Left colon (tissue), 2 donors: ENCODE measurements around the gene ANTKMT. TPM values are rescaled to one million over a fixed set of nuclear protein-coding genes. Genes with fewer than 3 reads are reported as not detected.
A peak's percentile ranks its signal among the peaks of the same experiment; 100 is the strongest.
"Not testable (repeated sequence)": the region's sequence is repeated elsewhere in the genome, so short reads cannot be mapped to it uniquely, and the experiment has no call there.

Experiments used
- ATAC-seq: fragments of 200-7000 bp; cut with Tn5 transposase; one replicate; pipeline ENCODE4 v1.9.1; 2020; ENCODE audit warnings: mild to moderate bottlenecking, moderate library complexity
- DNase-seq, 2 donors: peaks; one replicate each; pipeline ENCODE4 v3.0.0-alpha.2; 2020
- intact Hi-C, 2 donors: fragments of 100-400 bp; cut with DNase I in 1 of 2; cut with micrococcal nuclease in 1 of 2; formaldehyde crosslinking; loops; one replicate each; pipeline versions ENCODE4 v1.11.2 to v1.14.0; 2022; cut with DNase I, micrococcal nuclease
- total RNA-seq, 2 donors: library from RNA; stranded (reverse); fragmentation: NEBNext Ultra II Directional; extraction: Animal tissue kit (Norgen Biotek cat#: 25700); gene quantifications; one replicate each; pipeline ENCODE4 v1.2.1, GENCODE V29; 2021
- donor health status: DM: no; HTN: no; CAD: no.
- donor health status: DM: yes; HTN: yes; CAD: no.

Gene ANTKMT
- total RNA-seq, 2 donors from 2014 or later = 47.2 to 48.6 TPM

DNA sequence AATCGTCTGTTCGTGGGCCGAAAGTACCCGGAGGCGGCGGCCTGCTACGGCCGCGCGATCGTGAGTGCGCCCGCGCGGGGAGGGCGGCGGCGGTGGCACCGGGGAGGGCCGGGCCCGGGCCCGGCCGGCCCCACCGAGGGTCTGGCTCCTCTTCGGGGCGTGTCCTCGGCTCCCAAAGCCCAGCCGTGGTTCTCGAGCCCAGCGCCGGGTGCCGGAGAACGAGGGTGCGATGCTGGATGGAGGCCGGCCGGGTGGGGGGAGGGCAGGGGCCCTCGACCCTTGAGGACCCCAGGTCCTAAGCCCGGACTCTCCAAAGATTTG is 40.4 kb upstream of the ANTKMT start:
- DNase-seq = no peak
- ATAC-seq = no peak
- intact Hi-C loops = no loop called here

DNA sequence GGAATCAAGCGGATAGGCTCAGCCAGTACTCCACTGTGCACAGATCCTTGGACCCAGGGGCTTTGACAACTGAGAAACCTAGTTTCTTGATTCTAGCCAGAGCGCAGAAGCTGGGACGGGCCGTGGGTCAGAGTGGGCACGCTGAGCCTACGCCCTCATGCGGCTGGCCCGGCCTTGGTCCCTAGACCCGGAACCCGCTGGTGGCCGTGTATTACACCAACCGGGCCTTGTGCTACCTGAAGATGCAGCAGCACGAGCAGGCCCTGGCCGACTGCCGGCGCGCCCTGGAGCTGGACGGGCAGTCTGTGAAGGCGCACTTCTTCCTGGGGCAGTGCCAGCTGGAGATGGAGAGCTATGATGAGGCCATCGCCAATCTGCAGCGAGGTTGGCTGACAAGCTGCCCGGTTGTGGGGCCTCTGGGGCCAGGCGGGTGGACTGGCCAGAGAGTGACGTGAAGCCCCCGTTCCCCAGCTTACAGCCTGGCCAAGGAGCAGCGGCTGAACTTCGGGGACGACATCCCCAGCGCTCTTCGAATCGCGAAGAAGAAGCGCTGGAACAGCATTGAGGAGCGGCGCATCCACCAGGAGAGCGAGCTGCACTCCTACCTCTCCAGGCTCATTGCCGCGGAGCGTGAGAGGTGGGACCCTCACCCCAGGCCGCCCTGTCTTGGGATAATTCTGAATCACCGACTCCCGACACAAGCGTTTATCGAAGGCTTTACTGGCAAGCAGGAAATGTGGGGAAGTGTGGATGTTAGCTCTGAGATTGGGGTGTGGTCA is 39.8 kb upstream of the ANTKMT start:
- ATAC-seq (no peak), DNase-seq (peak in 1 of 2 donors; percentile 65)
- intact Hi-C loops = no loop called here

DNA sequence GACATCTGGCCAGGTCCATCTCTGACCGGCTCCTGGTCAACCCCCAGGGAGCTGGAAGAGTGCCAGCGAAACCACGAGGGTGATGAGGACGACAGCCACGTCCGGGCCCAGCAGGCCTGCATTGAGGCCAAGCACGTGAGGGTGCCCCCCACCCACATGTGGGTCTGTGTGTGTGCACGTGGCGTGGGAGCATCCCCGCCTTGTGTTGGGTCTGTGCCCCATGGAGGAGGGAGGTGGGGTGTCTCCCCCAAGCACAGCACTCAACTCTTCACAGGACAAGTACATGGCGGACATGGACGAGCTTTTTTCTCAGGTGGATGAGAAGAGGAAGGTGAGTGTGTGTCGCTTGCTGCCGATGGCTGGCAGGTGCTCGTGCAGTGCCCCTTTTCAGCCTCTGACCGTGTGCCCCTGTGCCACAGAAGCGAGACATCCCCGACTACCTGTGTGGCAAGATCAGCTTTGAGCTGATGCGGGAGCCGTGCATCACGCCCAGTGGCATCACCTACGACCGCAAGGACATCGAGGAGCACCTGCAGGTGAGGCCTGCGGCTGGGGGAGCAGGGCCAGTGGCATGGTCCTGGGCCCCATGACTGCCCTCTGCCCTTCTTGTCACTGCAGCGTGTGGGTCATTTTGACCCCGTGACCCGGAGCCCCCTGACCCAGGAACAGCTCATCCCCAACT is 39.1 kb upstream of the ANTKMT start:
- ATAC-seq = no peak
- intact Hi-C loops = no loop called here
- DNase-seq = no peak

DNA sequence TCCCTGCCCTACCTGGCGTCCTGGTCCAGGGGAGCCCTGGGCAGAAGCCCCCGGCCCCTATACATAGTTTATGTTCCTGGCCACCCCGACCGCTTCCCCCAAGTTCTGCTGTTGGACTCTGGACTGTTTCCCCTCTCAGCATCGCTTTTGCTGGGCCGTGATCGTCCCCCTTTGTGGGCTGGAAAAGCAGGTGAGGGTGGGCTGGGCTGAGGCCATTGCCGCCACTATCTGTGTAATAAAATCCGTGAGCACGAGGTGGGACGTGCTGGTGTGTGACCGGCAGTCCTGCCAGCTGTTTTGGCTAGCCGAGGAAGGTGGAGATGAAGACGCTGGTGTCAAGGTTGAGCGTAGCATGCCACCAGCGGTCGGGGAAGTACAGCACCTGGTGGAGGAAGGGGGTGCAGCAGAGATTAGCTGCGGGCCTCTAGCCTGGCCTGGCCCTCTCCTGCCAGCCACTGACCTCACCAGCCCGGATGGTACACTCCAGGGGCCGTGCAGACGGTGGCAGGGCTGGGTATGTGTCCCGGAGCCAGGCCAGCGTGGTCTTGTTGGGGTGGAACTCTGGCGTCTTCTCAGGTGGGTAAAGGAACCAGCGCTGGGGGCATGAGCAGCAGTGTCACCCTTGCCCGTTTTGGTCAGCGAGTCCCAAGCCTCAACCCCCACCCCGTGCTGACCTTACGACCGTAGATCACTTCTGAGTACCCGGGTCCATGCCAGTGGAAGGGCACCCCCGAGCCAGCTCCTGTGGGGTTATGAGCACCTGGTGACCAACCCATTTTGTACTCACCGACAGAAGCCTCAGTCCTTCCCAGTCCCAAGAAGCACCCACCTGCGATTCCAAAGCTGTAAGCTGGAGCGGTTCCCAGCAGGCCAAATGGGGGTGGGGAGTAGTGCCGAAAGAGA is 38.2 kb upstream of the ANTKMT start:
- intact Hi-C loops = no loop called here
- DNase-seq (no peak), ATAC-seq (no peak)

DNA sequence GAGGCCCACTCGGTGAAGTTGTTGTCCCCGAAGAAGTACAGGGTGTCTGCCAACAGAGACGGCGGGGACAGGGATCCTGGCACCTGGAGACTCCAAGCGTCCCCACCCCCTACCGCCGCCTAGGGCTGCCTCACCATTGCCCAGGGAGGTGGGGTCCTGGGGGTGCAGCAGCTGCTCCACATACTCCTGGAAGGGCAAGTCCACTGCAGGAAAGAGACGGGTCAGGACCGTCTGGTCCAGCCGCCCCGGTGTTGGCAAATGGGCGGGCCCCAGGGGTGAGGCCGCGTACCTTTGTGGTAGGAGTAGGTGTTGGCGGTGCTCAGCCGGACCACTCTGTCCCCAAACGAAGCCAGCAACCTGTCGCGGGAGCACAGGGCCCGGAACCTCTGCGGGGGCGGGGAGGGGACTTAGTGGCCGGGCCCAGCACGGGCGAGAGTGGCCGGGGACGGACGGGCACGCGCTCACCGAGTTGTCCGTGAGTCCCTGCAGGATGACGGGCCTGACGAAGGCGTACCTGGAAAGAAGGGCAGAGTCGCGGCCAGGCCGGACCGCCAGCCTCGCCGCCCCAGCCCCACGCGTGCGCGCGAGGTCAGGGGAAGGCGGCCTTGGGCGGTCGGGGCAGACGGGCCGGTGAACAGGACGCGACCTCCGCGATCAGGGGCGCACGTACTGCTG is 37.4 kb upstream of the ANTKMT start:
- ATAC-seq (no peak), DNase-seq (no peak)
- intact Hi-C loops = no loop called here

DNA sequence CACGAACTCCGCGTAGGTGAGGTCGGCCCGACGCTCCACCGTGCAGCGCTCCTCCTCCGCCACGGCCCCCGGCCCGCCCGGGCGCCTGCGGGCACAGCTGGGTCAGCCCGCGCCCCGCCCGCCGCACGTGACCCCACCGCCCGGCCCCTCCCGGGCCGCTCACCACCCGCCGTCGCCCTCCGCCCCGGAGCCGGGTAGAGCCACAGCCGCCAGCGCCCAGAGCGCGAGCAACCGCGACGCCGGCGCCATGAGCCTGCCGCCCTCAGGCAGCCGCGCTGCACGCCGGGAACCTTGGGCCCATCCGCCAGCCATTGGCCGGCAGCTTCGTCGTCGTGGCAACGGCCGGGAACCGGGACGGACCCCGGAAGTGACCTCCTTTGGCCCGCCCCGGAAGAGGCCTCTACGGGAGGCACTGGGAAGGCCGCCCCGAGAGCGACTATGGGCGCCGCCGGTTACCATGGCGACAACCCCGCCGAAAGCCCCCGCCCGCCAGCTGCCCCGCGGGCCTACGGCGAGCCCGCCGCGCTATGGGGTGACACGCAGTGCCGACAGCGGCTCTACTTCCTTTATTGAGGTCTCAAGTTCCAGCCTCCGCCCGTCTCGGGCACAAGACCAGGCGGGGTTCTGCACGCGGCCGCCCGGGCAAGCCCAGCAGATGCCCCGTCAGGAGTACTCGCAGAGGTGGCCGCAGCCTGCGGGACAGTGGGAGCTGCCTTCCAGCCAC is 36.7 kb upstream of the ANTKMT start, which contains the start of gene JMJD8:
TSS of gene JMJD8 (minus strand) at position 264 of the 724 bp plus-strand sequence. CDS start at position 249, 15 bp downstream.
- DNase-seq = peak; percentile 97 to 99
- intact Hi-C loops = no loop called here
- ATAC-seq = peak; percentile 69

GRCh38 chr16:684961-685696 is 35.8 kb upstream of the ANTKMT start:
- no peak for ATAC-seq
- intact Hi-C loops = no loop called here
- peak in 1 of 2 donors; percentile 46 for DNase-seq

GRCh38 chr16:685967-686366 is 35.0 kb upstream of the ANTKMT start:
- intact Hi-C loops = no loop called here
- DNase-seq (peak in 1 of 2 donors; percentile 72), ATAC-seq (peak; percentile 13)

DNA sequence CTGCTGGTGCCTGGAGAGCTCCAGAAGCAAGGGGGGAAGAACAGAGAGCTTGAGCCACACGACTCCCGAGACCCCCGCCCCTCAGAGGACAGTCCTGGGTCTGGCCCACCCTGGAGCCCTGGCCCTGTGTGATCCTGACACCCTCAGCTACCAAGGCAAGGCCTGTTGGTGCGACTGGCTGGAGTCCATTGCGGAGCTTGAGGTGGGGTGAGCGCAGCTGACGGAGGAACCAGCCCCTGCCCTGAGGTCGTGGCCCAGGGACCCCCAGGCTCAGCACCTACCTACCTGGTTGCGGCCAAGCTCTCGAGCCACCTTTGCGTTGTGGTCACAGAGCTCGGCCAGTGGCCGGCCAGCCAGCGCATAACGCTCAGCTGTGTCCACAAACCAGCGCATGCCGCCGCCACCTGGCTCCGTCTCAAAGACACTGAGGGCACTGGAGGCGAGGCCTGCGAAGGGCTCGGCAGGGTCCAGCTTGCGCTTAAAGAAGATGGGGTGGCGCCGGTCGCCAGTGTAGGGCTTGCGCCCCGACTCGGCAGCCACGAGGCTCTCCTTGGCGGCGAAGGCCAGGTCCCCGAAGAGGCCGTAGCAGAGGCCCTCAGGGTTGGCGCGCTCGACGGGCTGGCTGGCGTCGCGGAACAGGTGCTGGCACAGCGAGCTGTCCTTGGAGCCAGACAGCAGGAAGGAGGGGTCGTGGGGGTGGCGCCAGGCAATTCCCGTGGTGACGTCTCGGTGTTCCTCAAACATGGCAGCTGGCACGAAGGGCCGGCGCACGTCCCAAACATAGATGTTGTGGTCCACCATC is 34.3 kb upstream of the ANTKMT start:
- DNase-seq (no peak), ATAC-seq (no peak)
- intact Hi-C loops = no loop called here

DNA sequence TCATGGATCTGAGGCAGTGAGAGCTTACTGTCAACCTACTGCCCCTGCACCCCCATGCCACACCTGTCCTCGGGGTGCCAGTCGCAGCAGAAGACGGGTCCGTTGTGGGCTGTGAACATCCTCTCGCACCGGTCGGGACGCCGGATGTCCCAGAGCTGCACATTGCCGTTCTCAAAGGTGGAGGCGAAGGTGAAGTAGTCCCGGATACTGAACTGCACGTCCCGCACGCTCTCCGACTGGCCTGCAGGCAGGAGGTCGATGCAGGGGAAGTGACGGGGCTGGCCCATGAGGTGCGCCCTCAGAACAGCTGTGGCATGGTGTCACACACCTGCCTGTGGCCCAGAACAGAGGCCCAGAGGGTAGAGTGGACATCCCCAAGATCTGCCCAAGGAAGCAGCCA is 33.4 kb upstream of the ANTKMT start:
- intact Hi-C loops = no loop called here
- ATAC-seq = no peak
- DNase-seq = no peak

DNA sequence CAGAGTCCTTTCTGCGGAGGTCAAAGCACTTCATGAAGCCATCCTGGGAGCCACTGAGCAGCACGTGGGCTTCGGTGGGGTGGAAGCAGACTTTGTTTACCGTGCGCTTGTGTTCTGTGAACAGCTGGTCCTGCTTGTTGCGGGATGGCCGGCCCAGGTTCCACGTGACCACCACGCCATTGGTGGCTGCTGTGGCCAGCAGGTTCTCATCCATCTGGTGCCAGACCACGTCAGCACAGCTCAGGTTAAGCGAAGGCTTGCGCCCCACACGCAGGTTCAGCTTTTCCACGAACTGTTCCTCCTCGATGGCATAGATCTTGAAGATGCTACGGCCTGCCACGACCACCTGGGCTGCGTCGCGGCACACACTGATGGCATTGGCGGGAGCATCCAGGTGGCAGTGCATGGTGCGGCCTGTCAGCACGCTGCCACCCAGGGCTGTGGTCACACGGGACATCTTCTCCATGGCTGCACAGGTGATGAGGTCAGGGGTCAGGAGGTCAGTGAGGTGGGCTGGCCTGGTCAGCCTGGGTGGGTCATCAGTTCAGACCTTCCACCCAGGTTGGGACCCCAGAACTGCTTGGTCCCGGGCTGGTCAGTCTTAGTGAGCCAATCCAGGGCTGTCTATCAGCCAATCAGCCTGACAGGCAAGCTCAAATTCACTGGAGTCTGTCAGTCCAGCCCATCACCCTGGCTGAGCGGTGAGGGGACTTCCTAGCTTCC is 31.6 kb upstream of the ANTKMT start:
- intact Hi-C loops = no loop called here
- ATAC-seq (peak; percentile 1), DNase-seq (no peak)

GRCh38 chr16:691242-691641 is 29.7 kb upstream of the ANTKMT start:
- ATAC-seq, DNase-seq, intact Hi-C loops: not testable (repeated sequence)

DNA sequence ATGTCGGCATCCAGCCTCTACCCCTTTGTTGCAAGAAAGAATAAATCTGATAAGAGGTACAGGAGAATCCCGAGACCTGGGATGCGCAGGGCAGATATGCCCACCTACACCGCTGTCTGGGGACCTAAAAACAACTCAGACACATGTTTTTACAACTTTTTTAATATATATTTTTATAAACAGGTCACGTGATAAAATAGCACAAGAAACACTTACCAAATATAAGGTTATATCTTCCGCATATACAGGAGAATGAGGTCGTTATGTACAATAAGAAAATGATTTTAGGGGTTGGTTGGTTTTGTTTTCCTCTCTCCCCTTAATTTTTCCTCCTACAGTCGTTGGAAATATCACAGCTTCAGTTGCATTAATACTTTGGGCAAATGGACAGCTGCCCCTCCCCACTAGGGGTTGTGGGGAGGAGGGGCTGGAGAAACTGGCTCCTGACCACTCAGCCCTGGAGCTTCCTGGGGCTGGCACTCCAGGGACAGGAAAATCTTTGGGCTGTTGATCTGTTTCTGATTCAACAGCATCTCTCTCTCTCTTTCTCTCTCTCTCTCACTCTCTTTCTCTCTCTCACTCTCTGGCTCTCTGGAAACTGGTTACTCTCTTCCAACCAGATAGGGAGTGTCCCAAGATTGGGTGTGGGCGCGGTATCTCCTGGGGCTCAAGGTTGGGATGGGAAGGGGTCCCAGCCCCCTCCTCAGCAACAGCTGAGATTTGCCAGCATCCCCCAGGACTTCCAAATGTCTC is 28.4 kb upstream of the ANTKMT start:
- DNase-seq (no peak), ATAC-seq (no peak)
- intact Hi-C loops = no loop called here

DNA sequence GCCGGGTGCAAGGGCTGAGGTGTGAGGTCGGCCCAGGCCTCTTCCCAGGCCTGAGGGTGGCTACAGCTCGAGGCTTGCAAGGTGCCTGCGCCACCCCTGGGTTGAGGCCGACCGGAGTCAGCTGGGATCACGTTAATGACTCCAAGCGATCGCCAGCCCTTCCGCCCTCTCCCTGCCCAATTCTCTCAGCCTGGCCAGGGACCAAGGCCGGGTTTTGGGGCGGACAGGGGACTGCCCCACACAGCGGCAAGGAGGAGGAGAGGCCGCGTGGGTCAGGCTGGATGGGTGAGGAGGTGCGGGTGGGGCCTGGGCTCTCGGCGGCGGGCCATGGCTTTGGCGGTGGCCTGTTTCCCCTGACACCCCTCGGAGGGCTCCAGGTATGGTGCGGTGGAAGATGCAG is 27.6 kb upstream of the ANTKMT start:
- no peak for DNase-seq
- intact Hi-C loops = no loop called here
- ATAC-seq = no peak

DNA sequence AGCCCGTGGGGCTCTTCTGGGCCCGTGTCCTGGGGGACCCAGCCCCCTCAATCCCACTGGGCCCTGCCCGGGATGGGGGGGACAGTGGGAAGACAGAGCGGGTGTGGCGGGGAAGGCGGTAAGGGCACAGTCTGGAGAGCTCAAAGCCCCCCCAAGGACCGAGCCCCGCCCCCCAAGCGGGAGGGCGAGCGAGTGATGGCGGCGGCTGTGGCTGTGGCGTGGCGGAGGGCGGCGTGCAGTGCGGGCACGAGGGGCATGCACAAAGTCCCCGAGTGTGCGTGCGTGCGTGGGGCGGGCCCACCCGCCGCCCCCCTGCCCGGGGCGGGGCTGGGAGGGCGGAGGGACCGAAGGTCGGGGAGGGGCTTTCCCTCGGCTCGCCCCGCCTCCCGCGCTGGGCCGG is 27.2 kb upstream of the ANTKMT start:
- no peak for ATAC-seq
- no peak for DNase-seq
- intact Hi-C loops = no loop called here
